HG02840 (cell line): ENCODE data around the gene PRPF39.
"Not testable (repeated sequence)": the region's sequence is repeated elsewhere in the genome, so short reads cannot be mapped to it uniquely, and the experiment has no call there.

ENCODE experiments used
- ATAC-seq: cut with Tn5 transposase; IDR thresholded peaks from one replicate; pipeline ENCODE4 v1.9.1; 2021; ENCODE audit warnings: mild to moderate bottlenecking, moderate library complexity, moderate number of reproducible peaks; ENCODE audit not compliant: unreplicated experiment, low FRiP score

The PRPF39 gene

GRCh38 chr14:45083976-45084722 lies at the start of gene PRPF39:
PRPF39 (plus strand) TSS chr14:45084116; CDS start chr14:45095240, 11,124 bp downstream.
- peak; percentile 88 for ATAC-seq

- ATAC-seq, result no peak
Measured at GRCh38 chr14:45034730-45035129, 49.2 kb upstream of the PRPF39 start.

GRCh38 chr14:45038256-45038655 lies 45.7 kb upstream of the PRPF39 start:
- no peak for ATAC-seq

GRCh38 chr14:45038865-45039264 lies 45.1 kb upstream of the PRPF39 start:
- ATAC-seq, result no peak

GRCh38 chr14:45039390-45039789 lies 44.5 kb upstream of the PRPF39 start:
- ATAC-seq, result no peak

GRCh38 chr14:45041641-45042040 lies 42.3 kb upstream of the PRPF39 start:
- ATAC-seq, result no peak

GRCh38 chr14:45044638-45045037 lies 39.3 kb upstream of the PRPF39 start:
- ATAC-seq, result no peak

- no peak for ATAC-seq
Measured at GRCh38 chr14:45048385-45048784, 35.5 kb upstream of the PRPF39 start.

- ATAC-seq, result no peak
Measured at GRCh38 chr14:45051180-45051579, 32.7 kb upstream of the PRPF39 start.

- no peak for ATAC-seq
Measured at GRCh38 chr14:45051896-45052295, 32.0 kb upstream of the PRPF39 start.

GRCh38 chr14:45057349-45057748 lies 26.6 kb upstream of the PRPF39 start:
- ATAC-seq, result no peak

- ATAC-seq, result no peak
Measured at GRCh38 chr14:45057881-45058364, 26.0 kb upstream of the PRPF39 start.

- no peak for ATAC-seq
Measured at GRCh38 chr14:45060551-45060950, 23.4 kb upstream of the PRPF39 start.

GRCh38 chr14:45065540-45065939 lies 18.4 kb upstream of the PRPF39 start:
- ATAC-seq, result no peak

- no peak for ATAC-seq
Measured at GRCh38 chr14:45065956-45066355, 18.0 kb upstream of the PRPF39 start.

- ATAC-seq, result no peak
Measured at GRCh38 chr14:45066667-45067066, 17.2 kb upstream of the PRPF39 start.

- ATAC-seq, result no peak
Measured at GRCh38 chr14:45068396-45068795, 15.5 kb upstream of the PRPF39 start.

GRCh38 chr14:45070215-45070614 lies 13.7 kb upstream of the PRPF39 start:
- no peak for ATAC-seq

GRCh38 chr14:45072126-45072525 lies 11.8 kb upstream of the PRPF39 start:
- ATAC-seq, result no peak

- no peak for ATAC-seq
Measured at GRCh38 chr14:45073231-45073879, 10.6 kb upstream of the PRPF39 start.

- ATAC-seq, result no peak
Measured at GRCh38 chr14:45078323-45078722, 5.6 kb upstream of the PRPF39 start.

GRCh38 chr14:45080416-45080968 lies 3.4 kb upstream of the PRPF39 start:
- not testable (repeated sequence) for ATAC-seq
